NCI-H446 treated with DMSO at 0.1 percent for 48 hours (cell line): ENCODE results near the gene GRID1.

ENCODE experiments used
- DNase-seq: peaks from one replicate; lab custom pipeline; 2025; lab: John Stamatoyannopoulos, UW

GRID1 gene

DNA sequence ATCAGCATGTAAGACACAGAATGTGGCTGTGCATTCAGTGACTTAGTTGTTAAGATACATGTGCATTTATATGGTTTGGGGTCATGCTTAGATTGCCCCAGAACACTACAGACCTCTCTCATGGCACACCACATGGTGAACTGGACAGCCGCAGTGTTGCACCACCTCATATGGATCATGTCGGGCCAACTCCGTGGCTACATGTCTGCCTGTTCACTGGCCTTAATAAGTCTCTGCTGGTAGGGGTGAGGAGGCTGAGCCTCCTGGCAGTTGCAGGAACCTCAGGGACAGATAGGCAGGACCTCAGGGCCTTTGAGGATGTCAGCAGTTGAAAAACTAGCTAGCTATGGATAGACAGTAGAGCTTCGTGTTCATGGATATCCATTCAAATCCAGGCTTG lies 751.0 kb downstream of the GRID1 start:
- no peak for DNase-seq

DNA sequence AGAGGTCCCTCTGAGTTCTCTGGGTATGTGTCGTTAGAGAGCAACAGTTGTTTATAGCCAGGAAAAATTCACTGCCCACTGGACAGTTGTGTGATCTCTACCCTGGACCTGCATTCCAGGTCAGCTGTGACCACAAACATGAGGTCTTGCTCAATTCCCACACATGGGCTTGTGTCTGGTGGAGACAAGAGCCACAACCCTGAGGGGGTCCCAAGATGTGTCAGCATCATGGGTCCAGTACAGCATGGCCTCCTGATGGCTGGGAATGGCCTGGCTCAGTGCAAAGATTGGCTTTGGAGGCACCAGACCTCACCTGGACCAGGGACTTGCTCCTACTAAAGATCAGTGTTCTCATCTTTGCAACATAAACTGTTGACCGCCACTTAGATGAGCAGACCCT lies 751.6 kb downstream of the GRID1 start:
- no peak for DNase-seq

GRCh38 chr10:85614566-85614965 lies 752.0 kb downstream of the GRID1 start:
- no peak for DNase-seq

DNA sequence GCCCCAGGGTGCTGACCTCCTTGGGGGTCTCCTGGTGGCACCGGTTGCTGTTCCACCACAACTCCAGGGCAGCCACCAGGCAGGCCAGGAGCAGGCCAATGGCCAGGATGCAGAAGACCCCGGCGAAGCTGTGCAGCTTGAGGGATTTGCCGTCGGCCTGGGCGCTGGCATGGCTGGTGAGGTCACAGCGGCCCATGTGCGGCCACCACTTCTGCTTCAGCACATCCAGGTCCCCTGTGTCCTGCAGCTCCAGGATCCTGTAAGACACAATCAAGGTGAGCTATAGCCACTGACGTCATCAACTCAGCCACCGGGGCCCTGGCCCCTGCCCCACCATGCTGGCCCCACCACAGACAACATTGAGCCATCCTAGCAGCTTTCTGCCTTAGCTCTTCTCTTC lies 753.2 kb downstream of the GRID1 start:
- DNase-seq, result no peak

- no peak for DNase-seq
Observed at GRCh38 chr10:85612833-85613232, 753.8 kb downstream of the GRID1 start.

- no peak for DNase-seq
Observed at GRCh38 chr10:85612378-85612775, 754.2 kb downstream of the GRID1 start.

DNA sequence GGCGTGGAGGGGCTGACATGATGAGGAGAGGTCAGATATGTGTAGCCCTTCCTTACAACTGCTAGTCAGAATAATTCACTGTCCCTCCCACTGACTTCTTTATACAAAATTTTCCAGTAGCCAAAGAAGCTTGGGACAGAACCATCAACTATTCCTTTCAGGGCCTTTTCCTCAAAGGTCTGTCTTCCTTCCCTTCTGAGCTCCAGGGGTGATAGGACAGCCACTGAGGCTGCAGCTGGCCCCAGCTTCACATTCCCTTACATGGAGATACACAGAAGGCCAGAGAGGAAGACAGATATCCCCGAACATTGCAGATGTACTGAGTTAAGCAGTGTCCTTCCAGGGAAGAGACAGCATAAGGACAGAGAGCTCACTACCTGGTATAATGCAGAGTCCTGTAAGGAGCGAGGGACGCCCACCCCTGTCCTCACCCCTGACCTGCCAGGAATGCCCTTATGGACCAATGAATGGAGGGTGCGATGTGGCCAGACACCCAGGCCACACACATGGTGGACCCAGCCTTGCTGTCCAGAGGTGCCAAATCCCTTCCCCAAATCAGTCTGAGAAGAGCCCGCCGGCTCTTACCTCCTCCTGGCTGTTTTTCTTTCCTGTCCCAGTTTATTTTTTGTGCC lies 754.7 kb downstream of the GRID1 start:
- no peak for DNase-seq

GRCh38 chr10:85611093-85611740 lies 755.4 kb downstream of the GRID1 start:
- DNase-seq, result no peak

- DNase-seq, result no peak
Observed at GRCh38 chr10:85610381-85611092, 756.1 kb downstream of the GRID1 start.

- DNase-seq, result no peak
Observed at GRCh38 chr10:85609509-85609908, 757.1 kb downstream of the GRID1 start.

DNA sequence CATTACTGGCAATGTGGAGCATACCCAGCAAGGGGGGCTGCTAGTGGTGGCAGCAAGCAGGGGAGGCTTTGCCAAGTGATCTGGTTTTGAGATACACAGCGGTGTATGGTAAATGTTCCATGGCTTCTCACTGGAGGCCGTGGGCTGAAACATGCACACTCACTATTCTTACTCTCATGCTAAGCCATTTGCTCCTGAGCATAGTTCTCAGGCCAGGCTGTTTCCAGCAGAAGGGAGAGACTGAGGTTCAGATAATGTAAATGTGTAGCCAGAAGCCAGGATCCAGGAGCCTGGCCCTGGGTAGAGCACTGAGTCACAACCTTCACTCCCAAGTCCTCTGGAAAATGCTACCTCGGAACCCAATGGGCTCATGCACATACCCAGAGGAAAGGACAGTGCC lies 757.9 kb downstream of the GRID1 start:
- no peak for DNase-seq

DNA sequence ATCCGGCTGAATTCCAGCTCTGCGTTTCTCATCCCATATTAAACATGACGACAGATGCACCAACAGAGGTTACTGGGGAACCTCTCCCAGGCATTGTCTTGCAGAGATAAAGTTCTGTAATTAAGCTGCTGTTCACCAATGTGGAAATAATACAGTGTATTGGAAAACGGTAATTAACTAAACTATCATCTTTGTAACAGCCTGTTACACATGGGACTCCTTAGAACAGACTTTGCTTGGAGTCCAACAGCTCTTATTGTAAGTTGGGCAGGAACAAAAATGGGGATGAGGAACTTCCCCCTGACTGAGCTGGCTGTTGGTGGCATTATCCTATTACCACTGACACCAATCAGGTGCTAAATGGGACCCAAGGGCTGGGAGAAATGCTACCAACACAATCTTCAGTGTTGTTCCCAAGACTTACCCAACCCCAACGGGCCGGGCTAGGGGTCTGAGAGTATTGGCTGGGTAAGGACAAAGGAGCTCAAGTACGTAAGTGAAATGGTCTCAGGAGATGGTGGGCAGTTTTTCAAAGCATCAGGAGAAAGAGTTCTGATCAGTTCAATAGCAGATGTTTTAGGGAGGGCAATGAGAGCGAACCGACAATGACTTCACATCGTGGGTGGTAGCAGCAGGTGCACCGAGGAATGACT lies 759.4 kb downstream of the GRID1 start:
- DNase-seq, result no peak

GRCh38 chr10:85606401-85606800 lies 760.2 kb downstream of the GRID1 start:
- DNase-seq, result no peak

DNA sequence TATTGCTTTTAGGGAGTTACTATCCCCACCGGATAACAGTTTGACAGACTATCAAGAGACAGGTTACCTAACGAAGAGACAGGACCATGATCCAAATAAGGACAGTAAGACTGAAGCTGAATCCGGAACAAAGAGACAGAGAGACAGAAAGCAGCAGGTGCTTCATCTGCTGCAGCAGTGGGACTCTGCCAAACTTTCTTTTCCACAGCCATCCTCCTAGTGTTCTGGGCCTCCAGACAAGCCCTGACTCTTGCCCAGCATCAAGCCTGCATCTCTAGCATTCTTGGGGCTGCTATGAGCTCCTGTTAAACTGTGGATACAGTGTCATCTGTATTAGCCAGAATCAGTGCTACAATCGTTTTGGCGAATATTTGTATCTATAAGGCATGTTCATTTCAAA lies 761.7 kb downstream of the GRID1 start:
- no peak for DNase-seq

GRCh38 chr10:85604136-85604725 lies 762.4 kb downstream of the GRID1 start:
- no peak for DNase-seq

- no peak for DNase-seq
Observed at GRCh38 chr10:85603151-85603940, 763.2 kb downstream of the GRID1 start.

DNA sequence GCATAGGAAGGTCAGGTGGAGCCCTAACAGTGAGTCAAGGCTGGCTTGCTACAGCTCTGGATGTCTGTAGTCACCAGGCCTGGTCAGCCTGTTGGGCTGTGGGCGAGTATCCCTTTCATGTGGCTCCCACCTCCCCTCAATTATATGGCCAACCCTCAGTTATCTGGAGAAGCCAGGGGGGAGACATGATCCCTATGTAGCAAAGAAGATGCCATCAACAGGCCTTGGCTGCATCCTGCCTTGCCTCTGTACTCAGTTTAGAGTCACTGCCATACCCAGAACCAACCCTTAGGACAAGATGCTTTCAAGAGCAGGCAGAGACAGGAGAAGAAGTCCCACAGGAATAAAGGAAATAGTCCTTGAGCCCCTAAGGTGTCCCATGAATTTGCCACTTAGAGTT lies 763.9 kb downstream of the GRID1 start:
- no peak for DNase-seq

DNA sequence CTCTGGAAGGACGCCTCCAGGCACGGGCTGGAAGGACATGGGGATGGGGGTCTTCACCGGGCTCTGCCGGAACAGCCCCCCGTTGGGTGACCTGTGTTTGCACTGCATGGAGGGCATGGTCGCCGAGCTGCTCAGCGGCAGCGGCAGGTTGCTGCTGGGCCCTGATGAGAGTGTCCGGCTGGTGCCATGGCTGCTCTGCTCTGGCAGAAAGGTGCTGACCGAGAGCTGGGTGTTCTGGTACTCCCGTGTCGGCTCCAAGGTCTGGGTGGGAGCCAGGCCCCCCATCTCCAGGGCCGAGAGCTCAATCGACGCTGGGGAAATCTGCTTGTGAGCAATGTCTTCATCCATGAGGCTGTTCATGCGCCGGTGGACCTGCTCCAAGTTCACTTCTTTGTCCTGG lies 764.3 kb downstream of the GRID1 start:
- DNase-seq, result no peak

DNA sequence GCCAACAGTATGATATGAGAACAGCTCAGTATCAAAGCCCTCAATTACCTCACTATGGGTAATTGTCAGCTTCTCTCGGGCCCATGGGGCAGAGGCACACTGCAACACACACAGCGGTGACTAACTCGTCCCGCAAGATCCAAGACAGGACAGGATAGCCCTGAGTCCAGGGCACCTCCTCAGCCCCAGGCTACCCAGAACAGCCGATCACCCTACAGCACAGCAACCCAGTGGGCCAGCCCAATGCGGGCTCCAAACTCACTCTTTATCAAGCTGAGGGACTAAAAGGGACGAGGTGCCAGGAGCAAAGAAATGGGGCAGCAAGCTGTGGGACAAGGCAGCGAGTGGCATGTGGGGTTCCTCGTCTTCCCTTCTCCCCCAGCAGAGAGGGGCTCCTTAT lies 765.1 kb downstream of the GRID1 start:
- DNase-seq, result no peak

DNA sequence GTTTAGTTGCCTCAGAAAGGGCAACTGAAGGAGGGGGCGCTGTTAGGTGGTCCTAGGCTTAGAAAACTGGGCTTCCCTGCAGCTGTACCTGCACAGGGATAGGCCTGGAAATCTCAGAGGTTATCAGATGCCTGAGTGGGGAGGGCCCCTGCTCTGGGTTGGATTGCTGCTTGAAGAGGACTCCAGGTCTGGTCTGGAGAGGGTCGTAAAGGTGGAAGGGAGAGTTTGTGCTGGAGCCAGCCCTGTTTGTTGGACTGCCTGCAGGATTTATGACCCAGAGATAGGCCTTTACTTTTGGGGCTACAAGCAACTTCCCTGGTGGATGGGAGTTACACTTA lies 765.9 kb downstream of the GRID1 start:
- DNase-seq, result no peak

GRCh38 chr10:85600026-85600743 lies 766.4 kb downstream of the GRID1 start:
- no peak for DNase-seq
